K562 (cell line): ENCODE results near the gene NDUFB8. TPM values are rescaled to one million over a fixed set of nuclear protein-coding genes. Genes with fewer than 3 reads are reported as not detected.

Experiments used
- DIDO1 ChIP-seq: fragments of 450-650 bp; IDR thresholded peaks from 2 replicates; pipeline ENCODE4 v1.6.1; 2016; ENCODE audit warnings: low read depth, missing biosample characterization, missing genetic modification characterization
- E2F8 ChIP-seq: fragments of 450-650 bp; IDR thresholded peaks from 2 replicates; pipeline ENCODE4 v1.7.1; 2018; ENCODE audit warnings: mild to moderate bottlenecking, low read depth; ENCODE audit not compliant: partially characterized antibody
- FOXM1 ChIP-seq, 2 experiments: fragments of 450-650 bp in 1 of 2; sonication (generic) in 1 of 2; formaldehyde crosslinking in 1 of 2; IDR thresholded peaks; 2 replicates each; pipeline versions ENCODE4 v1.6.1 to v1.9.0; 2017 to 2022; ENCODE audit warnings: low read depth in 2 of 2, mild to moderate bottlenecking in 2 of 2, missing genetic modification reagents in 1 of 2, moderate library complexity in 1 of 2
- FOXP1 ChIP-seq: sonication (generic); formaldehyde crosslinking; IDR thresholded peaks from 2 replicates; pipeline ENCODE4 v1.8.0; 2022; ENCODE audit warnings: mild to moderate bottlenecking, missing genetic modification reagents
- HDAC3 ChIP-seq: fragments of 450-650 bp; IDR thresholded peaks from 2 replicates; pipeline ENCODE4 v1.6.1; 2018; ENCODE audit warnings: borderline replicate concordance, mild to moderate bottlenecking, moderate library complexity; ENCODE audit not compliant: partially characterized antibody
- JUND ChIP-seq, 2 experiments: IDR thresholded peaks; 2 replicates in 1 of 2; 3 replicates in 1 of 2; pipeline ENCODE4 v1.6.1; 2011; ENCODE audit warnings: borderline replicate concordance in 2 of 2, low read depth in 2 of 2, low read length in 2 of 2, improper control_type of control experiment in 1 of 2, missing biosample characterization in 1 of 2, missing genetic modification characterization in 1 of 2, missing genetic modification reagents in 1 of 2
- MTA2 ChIP-seq: fragments of 450-650 bp; IDR thresholded peaks from 2 replicates; pipeline ENCODE4 v1.6.1; 2016; ENCODE audit warnings: low read depth
- NR3C1 ChIP-seq: sonication (generic); formaldehyde crosslinking; IDR thresholded peaks from 2 replicates; pipeline ENCODE4 v1.8.1; 2022; ENCODE audit warnings: missing genetic modification reagents
- RBBP5 ChIP-seq: fragments of 200-600 bp; sonication (generic); IDR thresholded peaks from 2 replicates; pipeline ENCODE4 v1.6.1; 2012; ENCODE audit warnings: borderline replicate concordance, mild to moderate bottlenecking, low read length, control low read depth, inconsistent platforms; ENCODE audit not compliant: insufficient read depth, poor library complexity, severe bottlenecking
- SPI1 ChIP-seq: IDR thresholded peaks from 2 replicates; pipeline ENCODE4 v1.6.1; 2011; ENCODE audit warnings: low read depth, low read length, control low read depth, borderline replicate concordance
- STAG1 ChIP-seq: sonication (generic); formaldehyde crosslinking; IDR thresholded peaks from 2 replicates; pipeline ENCODE4 v1.5.0; 2020; ENCODE audit warnings: missing genetic modification reagents, borderline replicate concordance
- TAF1 ChIP-seq: IDR thresholded peaks from 2 replicates; pipeline ENCODE4 v1.6.1; 2011; ENCODE audit warnings: mild to moderate bottlenecking, low read length, moderate library complexity; ENCODE audit not compliant: insufficient read depth, control insufficient read depth, severe bottlenecking; ENCODE audit errors: extremely low read depth
- TEAD2 ChIP-seq: fragments of 450-650 bp; IDR thresholded peaks from 2 replicates; pipeline ENCODE4 v1.6.1; 2016; ENCODE audit warnings: missing genetic modification characterization, control low read depth, missing compliant biosample characterization
- YBX1 ChIP-seq: fragments of 450-650 bp; IDR thresholded peaks from 2 replicates; pipeline ENCODE4 v1.7.1; 2016; ENCODE audit warnings: mild to moderate bottlenecking
- ZBTB1 ChIP-seq: sonication (generic); formaldehyde crosslinking; IDR thresholded peaks from 2 replicates; pipeline ENCODE4 v1.8.1; 2023; ENCODE audit warnings: missing genetic modification reagents, low read depth, mild to moderate bottlenecking, borderline replicate concordance
- ZFX ChIP-seq: sonication (generic); formaldehyde crosslinking; IDR thresholded peaks from 2 replicates; pipeline ENCODE4 v1.8.0; 2022; ENCODE audit warnings: mild to moderate bottlenecking, missing genetic modification reagents, moderate library complexity
- ZNF12 ChIP-seq: sonication (generic); formaldehyde crosslinking; IDR thresholded peaks from 2 replicates; pipeline ENCODE4 v1.4.0; 2020; ENCODE audit warnings: mild to moderate bottlenecking, missing genetic modification reagents
- ZNF224 ChIP-seq: sonication (generic); formaldehyde crosslinking; IDR thresholded peaks from 2 replicates; pipeline ENCODE4 v1.8.0; 2022; ENCODE audit warnings: mild to moderate bottlenecking, missing genetic modification reagents
- ZNF408 ChIP-seq: fragments of 250-450 bp; sonication (Bioruptor Pico); IDR thresholded peaks from 2 replicates; pipeline ENCODE4 v1.4.0; 2020; ENCODE audit warnings: low read depth, mild to moderate bottlenecking, moderate library complexity
- ZNF639 ChIP-seq, 2 experiments: fragments of 200-800 bp in 1 of 2; sonication (Bioruptor generic) in 1 of 2; sonication (generic) in 1 of 2; formaldehyde crosslinking in 1 of 2; IDR thresholded peaks in 1 of 2; conservative IDR thresholded peaks in 1 of 2; 2 replicates each; pipeline versions ENCODE4 v1.5.0 to v1.6.1; 2016 to 2020; ENCODE audit warnings: missing compliant biosample characterization in 1 of 2, missing genetic modification characterization in 1 of 2, missing genetic modification reagents in 1 of 2
- polyA plus RNA-seq, 8 experiments: library from polyadenylated mRNA; depleted of rRNA in 4 of 8; stranded (reverse) in 5 of 8; unstranded in 3 of 8; fragments of >200 nt; fragmentation: Nextera tagmentation in 2 of 8; fragmentation: Illumina TruSeq in 1 of 8; extraction: Ambion mirVana in 2 of 8; extraction: Trizol in 1 of 8; gene quantifications; 2 replicates each; pipeline versions ENCODE4 v1.2.1 to v1.2.3, GENCODE V29; 2011 to 2014; ENCODE audit warnings: inconsistent platforms in 1 of 8, missing spikeins in 1 of 8
- total RNA-seq, 7 experiments: library from RNA; depleted of rRNA in 6 of 7; stranded (reverse); fragments of >200 nt in 6 of 7; fragmentation: Illumina TruSeq in 2 of 7; extraction: Trizol in 2 of 7; gene quantifications; 2 replicates each; pipeline versions ENCODE4 v1.2.1 to v1.2.3, GENCODE V29; 2011 to 2021; ENCODE audit warnings: low replicate concordance in 1 of 7
- TF ChIP-seq, protein P1 (sequence below): fragments of 450-650 bp; formaldehyde crosslinking; conservative IDR thresholded peaks from 2 replicates; pipeline ENCODE4 v1.4.0; 2022; ENCODE audit warnings: mild to moderate bottlenecking, missing genetic modification characterization

The NDUFB8 gene
- total and polyA plus RNA-seq, 9 of the 15 experiments (the other 6 are each of a cell fraction or from before 2014, with no cell fraction given): 131 to 360 (median 199) TPM

GRCh38 chr10:100535715-100536353 lies 6.2 kb upstream of the NDUFB8 start, which contains the start of gene HIF1AN (continued):
- no peak for TF ChIP-seq ZNF408 (CRISPR knock-in tag)
- no peak for TF ChIP-seq RBBP5
- TF ChIP-seq ZNF639 (CRISPR knock-in tag; conservative IDR thresholded peaks at IDR 0.05 in 1 of 2, IDR thresholded peaks at IDR 0.05 in 1 of 2): peak in 1 of 2 experiments; percentile 44; a peak in 1 of 4 replicates
- no peak for TF ChIP-seq STAG1 (CRISPR knock-in tag)
- TF ChIP-seq, protein P1, sequence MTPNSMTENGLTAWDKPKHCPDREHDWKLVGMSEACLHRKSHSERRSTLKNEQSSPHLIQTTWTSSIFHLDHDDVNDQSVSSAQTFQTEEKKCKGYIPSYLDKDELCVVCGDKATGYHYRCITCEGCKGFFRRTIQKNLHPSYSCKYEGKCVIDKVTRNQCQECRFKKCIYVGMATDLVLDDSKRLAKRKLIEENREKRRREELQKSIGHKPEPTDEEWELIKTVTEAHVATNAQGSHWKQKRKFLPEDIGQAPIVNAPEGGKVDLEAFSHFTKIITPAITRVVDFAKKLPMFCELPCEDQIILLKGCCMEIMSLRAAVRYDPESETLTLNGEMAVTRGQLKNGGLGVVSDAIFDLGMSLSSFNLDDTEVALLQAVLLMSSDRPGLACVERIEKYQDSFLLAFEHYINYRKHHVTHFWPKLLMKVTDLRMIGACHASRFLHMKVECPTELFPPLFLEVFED (CRISPR knock-in tag): no peak
- TF ChIP-seq FOXM1 (IDR thresholded peaks at IDR 0.05; ENCODE audit: low read depth): peak; percentile 66
- TF ChIP-seq FOXM1 (CRISPR knock-in tag; IDR thresholded peaks at IDR 0.05; ENCODE audit: low read depth): no peak
- no peak for TF ChIP-seq HDAC3
- no peak for TF ChIP-seq ZBTB1 (CRISPR knock-in tag)
- peak; percentile 68 for TF ChIP-seq E2F8
- no peak for TF ChIP-seq JUND (IDR thresholded peaks at IDR 0.05; ENCODE audit: borderline replicate concordance, low read depth, low read length)
- no peak; the same call in 2 of the 3 replicates for TF ChIP-seq JUND (tag; IDR thresholded peaks at IDR 0.05; ENCODE audit: borderline replicate concordance, low read depth, low read length)
- no peak for TF ChIP-seq NR3C1
- no peak for TF ChIP-seq ZNF12 (CRISPR knock-in tag)
- no peak for TF ChIP-seq FOXP1
- no peak for TF ChIP-seq TEAD2 (tag)
- no peak for TF ChIP-seq DIDO1 (tag)
- peak; percentile 66 for TF ChIP-seq TAF1
- peak; percentile 60 for TF ChIP-seq ZFX (CRISPR knock-in tag)
- no peak for TF ChIP-seq ZNF224 (CRISPR knock-in tag)
- no peak for TF ChIP-seq MTA2
- no peak for TF ChIP-seq SPI1
- no peak for TF ChIP-seq YBX1
